ENCODE data around the gene CTCF.

The CTCF gene

GRCh38 chr16:67676516-67676915 is 114.2 kb downstream of the CTCF start:
- no peak overlapping the region for H3K4me2 ChIP-seq (ENCODE audit: low read depth, low read length, poor library complexity, severe bottlenecking)
- no peaks in the 10 kb centered on the region for H3K9me3 ChIP-seq (ENCODE audit: insufficient read depth, low read depth, low read length)
- H3K4me3 ChIP-seq (ENCODE audit: low read length, poor library complexity, severe bottlenecking): no peak overlapping the region
- H3K4me1 ChIP-seq (ENCODE audit: insufficient read depth, low read length, poor library complexity, severe bottlenecking): no peaks in the 10 kb centered on the region
- H3K27me3 ChIP-seq (ENCODE audit: insufficient read depth, low read length, poor library complexity, severe bottlenecking): no peaks in the 10 kb centered on the region
- no peak overlapping the region for H2AFZ ChIP-seq (ENCODE audit: low read length)
- TF ChIP-seq EZH2phosphoT487 (IDR thresholded peaks at IDR 0.05; ENCODE audit: borderline replicate concordance) (no peak), CTCF (conservative IDR thresholded peaks at IDR 0.05; ENCODE audit: low read length) (no peak)
- no peaks in the 10 kb centered on the region for H3K79me2 ChIP-seq (ENCODE audit: insufficient read depth, low read length)
- H3K9ac ChIP-seq (ENCODE audit: low read depth, low read length, poor library complexity, severe bottlenecking): no peak overlapping the region
- no peaks in the 10 kb centered on the region for H3F3A ChIP-seq (ENCODE audit: low read depth)
- H3K36me3 ChIP-seq (ENCODE audit: insufficient read depth, low read length): peaks cover 4% of the 10 kb centered on the region; the same call in 1 of the 2 replicates
- no peaks in the 10 kb centered on the region for H3K9me2 ChIP-seq (replicated peaks; ENCODE audit: low read depth, low read length)
- H4K20me1 ChIP-seq (ENCODE audit: insufficient read depth, low read length, poor library complexity, severe bottlenecking): no peaks in the 10 kb centered on the region

GRCh38 chr16:67676939-67677338 is 114.6 kb downstream of the CTCF start:
- no peak overlapping the region for H3K4me2 ChIP-seq (ENCODE audit: low read depth, low read length, poor library complexity, severe bottlenecking)
- H3K27me3 ChIP-seq (ENCODE audit: insufficient read depth, low read length, poor library complexity, severe bottlenecking): no peaks in the 10 kb centered on the region
- H3K9me3 ChIP-seq (ENCODE audit: insufficient read depth, low read depth, low read length): no peaks in the 10 kb centered on the region
- no peak overlapping the region for H3K9ac ChIP-seq (ENCODE audit: low read depth, low read length, poor library complexity, severe bottlenecking)
- no peak overlapping the region for H2AFZ ChIP-seq (ENCODE audit: low read length)
- TF ChIP-seq EZH2phosphoT487 (IDR thresholded peaks at IDR 0.05; ENCODE audit: borderline replicate concordance) (no peak), CTCF (conservative IDR thresholded peaks at IDR 0.05; ENCODE audit: low read length) (no peak)
- H3K9me2 ChIP-seq (replicated peaks; ENCODE audit: low read depth, low read length): no peaks in the 10 kb centered on the region
- H4K20me1 ChIP-seq (ENCODE audit: insufficient read depth, low read length, poor library complexity, severe bottlenecking): no peaks in the 10 kb centered on the region
- H3K36me3 ChIP-seq (ENCODE audit: insufficient read depth, low read length): peaks cover 4% of the 10 kb centered on the region; the same call in 1 of the 2 replicates
- H3F3A ChIP-seq (ENCODE audit: low read depth): no peaks in the 10 kb centered on the region
- H3K79me2 ChIP-seq (ENCODE audit: insufficient read depth, low read length): no peaks in the 10 kb centered on the region
- no peak overlapping the region for H3K4me3 ChIP-seq (ENCODE audit: low read length, poor library complexity, severe bottlenecking)
- no peaks in the 10 kb centered on the region for H3K4me1 ChIP-seq (ENCODE audit: insufficient read depth, low read length, poor library complexity, severe bottlenecking)

- Histone ChIP-seq H3K9me2 (replicated peaks; ENCODE audit: low read depth, low read length) (no peaks in the 10 kb centered on the region), H4K20me1 (ENCODE audit: insufficient read depth, low read length, poor library complexity, severe bottlenecking) (no peaks in the 10 kb centered on the region), H3F3A (ENCODE audit: low read depth) (no peaks in the 10 kb centered on the region), H3K4me2 (ENCODE audit: low read depth, low read length, poor library complexity, severe bottlenecking) (no peak overlapping the region), H3K27me3 (ENCODE audit: insufficient read depth, low read length, poor library complexity, severe bottlenecking) (no peaks in the 10 kb centered on the region), H3K4me3 (ENCODE audit: low read length, poor library complexity, severe bottlenecking) (no peak overlapping the region), H3K36me3 (ENCODE audit: insufficient read depth, low read length) (peaks cover 10% of the 10 kb centered on the region; the same call in 1 of the 2 replicates), H3K9me3 (ENCODE audit: insufficient read depth, low read depth, low read length) (no peaks in the 10 kb centered on the region), H2AFZ (ENCODE audit: low read length) (no peak overlapping the region), H3K9ac (ENCODE audit: low read depth, low read length, poor library complexity, severe bottlenecking) (no peak overlapping the region), H3K4me1 (ENCODE audit: insufficient read depth, low read length, poor library complexity, severe bottlenecking) (no peaks in the 10 kb centered on the region), H3K79me2 (ENCODE audit: insufficient read depth, low read length) (no peaks in the 10 kb centered on the region)
- no peak for TF ChIP-seq EZH2phosphoT487 (IDR thresholded peaks at IDR 0.05; ENCODE audit: borderline replicate concordance)
- TF ChIP-seq CTCF (conservative IDR thresholded peaks at IDR 0.05; ENCODE audit: low read length): no peak
These were observed 115.4 kb downstream of the CTCF start for GRCh38 chr16:67677712-67678111.
